NB4 (cell line): ENCODE data around the gene PCA3.
"Not testable (repeated sequence)": the region's sequence is repeated elsewhere in the genome, so short reads cannot be mapped to it uniquely, and the experiment has no call there.

Source experiments
- DNase-seq: peaks from one replicate; pipeline ENCODE4 v3.0.0; 2010; ENCODE audit warnings: low read depth
- H3K4me3 ChIP-seq: one replicate; pipeline ENCODE4 v1.5.1; 2011; ENCODE audit warnings: mild to moderate bottlenecking, low read depth, low read length, moderate library complexity
- CTCF ChIP-seq: IDR thresholded peaks from one replicate; pipeline ENCODE4 v1.5.1; 2012; ENCODE audit warnings: low read depth, low read length
- MAX ChIP-seq: IDR thresholded peaks from 2 replicates; pipeline ENCODE4 v1.6.1; 2011; ENCODE audit warnings: low read depth, low read length
- MYC ChIP-seq: IDR thresholded peaks from 2 replicates; pipeline ENCODE4 v1.6.1; 2011; ENCODE audit warnings: low read depth, low read length
- POLR2A ChIP-seq: IDR thresholded peaks from 2 replicates; pipeline ENCODE4 v1.6.1; 2011; ENCODE audit warnings: mild to moderate bottlenecking; ENCODE audit not compliant: insufficient read length; ENCODE audit errors: extremely low read depth

PCA3 gene

GRCh38 chr9:76733096-76733495 is 31.1 kb upstream of the PCA3 start:
- no peak overlapping the region for H3K4me3 ChIP-seq
- no peak for DNase-seq
- TF ChIP-seq CTCF (no peak), MYC (no peak), POLR2A (no peak), MAX (no peak)

- no peak overlapping the region for H3K4me3 ChIP-seq
- TF ChIP-seq CTCF (no peak), POLR2A (no peak), MAX (no peak), MYC (no peak)
- no peak for DNase-seq
Measured at GRCh38 chr9:76734716-76735115, 29.5 kb upstream of the PCA3 start.

GRCh38 chr9:76737154-76737902 is 26.9 kb upstream of the PCA3 start:
- DNase-seq: no peak
- no peak overlapping the region for H3K4me3 ChIP-seq
- TF ChIP-seq MAX (no peak), MYC (no peak), CTCF (no peak), POLR2A (no peak)

GRCh38 chr9:76738402-76738801 is 25.8 kb upstream of the PCA3 start:
- no peak for DNase-seq
- no peak for TF ChIP-seq MAX
- no peak for TF ChIP-seq CTCF
- TF ChIP-seq POLR2A: no peak
- no peak for TF ChIP-seq MYC
- no peak overlapping the region for H3K4me3 ChIP-seq

GRCh38 chr9:76741524-76741923 is 22.7 kb upstream of the PCA3 start:
- H3K4me3 ChIP-seq: no peak overlapping the region
- TF ChIP-seq MYC: no peak
- no peak for TF ChIP-seq CTCF
- no peak for TF ChIP-seq MAX
- TF ChIP-seq POLR2A: no peak
- no peak for DNase-seq

GRCh38 chr9:76742890-76743289 is 21.3 kb upstream of the PCA3 start:
- not testable (repeated sequence) for H3K4me3 ChIP-seq, DNase-seq
